Astrocyte of the cerebellum (primary cell): ENCODE measurements around the gene CEP126.
A peak's percentile ranks its signal among the peaks of the same experiment; 100 is the strongest.

Experiments used
- DNase-seq: peaks from one replicate; pipeline ENCODE4 v3.0.0-alpha.2; 2011; ENCODE audit warnings: low read depth
- H3K4me3 ChIP-seq: 2 replicates; pipeline ENCODE4 v1.5.1; 2011; ENCODE audit warnings: mild to moderate bottlenecking, low read depth, low read length, moderate library complexity
- CTCF ChIP-seq: IDR thresholded peaks from 2 replicates; pipeline ENCODE4 v1.5.1; 2012; ENCODE audit warnings: low read length, low read depth, moderate library complexity, mild to moderate bottlenecking; ENCODE audit errors: missing control alignments
- in situ Hi-C: cut with HindIII; loops from 2 replicates; pipeline ENCODE4 v1.10.0; 2017; ENCODE audit warnings: low sequenced_read_pairs

The CEP126 gene

DNA sequence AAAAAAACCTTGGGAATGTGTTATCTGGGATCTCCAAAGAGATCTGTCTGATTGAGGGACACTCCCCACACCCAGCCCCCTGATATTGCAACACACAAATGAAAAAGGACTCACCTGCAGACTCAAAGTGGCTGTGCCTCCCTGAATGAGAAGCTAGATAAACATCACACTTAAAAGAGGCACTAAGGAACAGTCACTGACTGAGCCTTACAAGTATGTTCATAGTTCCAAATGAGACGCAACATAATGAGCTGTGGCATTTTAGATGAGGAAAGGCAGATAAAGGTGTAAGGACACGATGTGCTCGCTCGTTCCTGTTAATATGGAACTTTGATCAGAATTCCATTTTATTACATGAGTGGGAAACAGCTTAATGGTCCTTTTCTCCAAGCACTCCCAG is 111.4 kb downstream of the CEP126 start:
- in situ Hi-C loops, result no loop called here
- DNase-seq, result no peak
- H3K4me3 ChIP-seq, result no peak overlapping the region
- no peak for TF ChIP-seq CTCF

GRCh38 chr11:102026959-102027358 is 112.1 kb downstream of the CEP126 start:
- no peak overlapping the region for H3K4me3 ChIP-seq
- DNase-seq, result no peak
- TF ChIP-seq CTCF, result no peak
- in situ Hi-C loops, result no loop called here

DNA sequence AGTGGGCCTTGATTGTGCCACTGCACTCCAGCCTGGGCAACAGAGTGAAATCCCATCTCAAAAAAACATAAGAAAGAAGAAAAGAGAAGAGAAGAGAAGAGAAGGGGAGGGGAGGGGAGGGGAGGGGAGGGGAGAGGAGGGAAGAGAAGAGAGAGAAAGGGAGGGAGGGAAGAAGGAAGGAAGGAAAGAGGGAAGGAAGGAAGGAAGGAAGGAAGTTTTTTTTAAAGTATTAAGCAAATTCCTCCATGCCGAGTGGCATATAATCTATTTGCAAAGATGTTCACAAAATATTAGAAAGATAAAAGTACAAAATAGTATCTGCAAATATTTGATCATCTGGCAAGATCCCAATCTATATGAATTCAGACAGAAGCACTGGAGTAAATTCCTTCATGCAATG is 121.9 kb downstream of the CEP126 start:
- no peak for TF ChIP-seq CTCF
- DNase-seq, result no peak
- H3K4me3 ChIP-seq, result no peak overlapping the region
- in situ Hi-C loops, result no loop called here

- peak overlapping the region; percentile 52 for H3K4me3 ChIP-seq
- no peak for DNase-seq
- TF ChIP-seq CTCF, result no peak
- in situ Hi-C loops, result no loop called here
These were observed 132.0 kb downstream of the CEP126 start for GRCh38 chr11:102046841-102047240.

GRCh38 chr11:102047305-102047924 is 132.6 kb downstream of the CEP126 start, which contains the start of gene CFAP300:
TSS of gene CFAP300 (plus strand) at chr11:102047437. CDS start at chr11:102047471, 34 bp downstream.
- peak within 1 kb of the TSS; percentile 52 for H3K4me3 ChIP-seq
- in situ Hi-C loops, result no loop called here
- no peak for TF ChIP-seq CTCF
- DNase-seq, result no peak
